Trophoblast cell (in vitro differentiated cells and primary cell): ENCODE data around the gene ZNF473.
"Not testable (repeated sequence)": the region's sequence is repeated elsewhere in the genome, so short reads cannot be mapped to it uniquely, and the experiment has no call there.

Source experiments
- DNase-seq, 2 donors: peaks; one replicate each; pipeline ENCODE4 v3.0.0-alpha.2; 2016
- H2AFZ ChIP-seq: 2 replicates; pipeline ENCODE4 v1.6.1; 2013; ENCODE audit warnings: low read length, moderate library complexity, mild to moderate bottlenecking; ENCODE audit not compliant: insufficient read depth, poor library complexity
- H2AK5ac ChIP-seq: 2 replicates; pipeline ENCODE4 v1.6.1; 2013; ENCODE audit warnings: mild to moderate bottlenecking, low read length
- H2BK120ac ChIP-seq: 2 replicates; pipeline ENCODE4 v1.6.1; 2013; ENCODE audit warnings: low read length, mild to moderate bottlenecking, moderate library complexity; ENCODE audit not compliant: insufficient read depth, poor library complexity
- H2BK12ac ChIP-seq: 2 replicates; pipeline ENCODE4 v1.6.1; 2013; ENCODE audit warnings: mild to moderate bottlenecking, low read length, moderate library complexity
- H2BK5ac ChIP-seq: 2 replicates; pipeline ENCODE4 v1.6.1; 2013; ENCODE audit warnings: low read length, low read depth, moderate library complexity, mild to moderate bottlenecking; ENCODE audit not compliant: poor library complexity
- H3K14ac ChIP-seq: 2 replicates; pipeline ENCODE4 v1.6.1; 2013; ENCODE audit warnings: mild to moderate bottlenecking, low read length
- H3K18ac ChIP-seq: 2 replicates; pipeline ENCODE4 v1.6.1; 2013; ENCODE audit warnings: mild to moderate bottlenecking, low read length
- H3K23ac ChIP-seq: 2 replicates; pipeline ENCODE4 v1.6.1; 2013; ENCODE audit warnings: low read length
- H3K27ac ChIP-seq: 2 replicates; pipeline ENCODE4 v1.5.1; 2013; ENCODE audit warnings: low read depth, mild to moderate bottlenecking, inconsistent platforms, low read length, moderate library complexity
- H3K27me3 ChIP-seq: 2 replicates; pipeline ENCODE4 v1.6.1; 2013; ENCODE audit warnings: inconsistent platforms, mild to moderate bottlenecking, low read length, moderate library complexity; ENCODE audit not compliant: insufficient read depth
- H3K36me3 ChIP-seq, 2 experiments: 1 replicate in 1 of 2; 2 replicates in 1 of 2; pipeline ENCODE4 v1.6.1; 2013; ENCODE audit warnings: low read length in 2 of 2, mild to moderate bottlenecking in 2 of 2, moderate library complexity in 1 of 2; ENCODE audit not compliant: insufficient read depth in 2 of 2, control insufficient read depth in 1 of 2
- H3K4ac ChIP-seq: 2 replicates; pipeline ENCODE4 v1.6.1; 2013; ENCODE audit warnings: low read depth, mild to moderate bottlenecking, low read length, moderate library complexity
- H3K4me1 ChIP-seq, 2 experiments: 1 replicate in 1 of 2; 2 replicates in 1 of 2; pipeline ENCODE4 v1.6.1; 2013; ENCODE audit warnings: low read length in 2 of 2, mild to moderate bottlenecking in 2 of 2, moderate library complexity in 1 of 2; ENCODE audit not compliant: insufficient read depth in 2 of 2, control insufficient read depth in 1 of 2
- H3K4me2 ChIP-seq: 2 replicates; pipeline ENCODE4 v1.6.1; 2013; ENCODE audit warnings: inconsistent platforms, mild to moderate bottlenecking, low read length, moderate library complexity
- H3K4me3 ChIP-seq: 2 replicates; pipeline ENCODE4 v1.5.1; 2013; ENCODE audit warnings: mild to moderate bottlenecking, low read depth, low read length, inconsistent platforms
- H3K79me1 ChIP-seq: one replicate; pipeline ENCODE4 v1.6.1; 2013; ENCODE audit warnings: low read length
- H3K79me2 ChIP-seq: 2 replicates; pipeline ENCODE4 v1.6.1; 2013; ENCODE audit warnings: low read length, mild to moderate bottlenecking; ENCODE audit not compliant: control insufficient read depth, insufficient read depth, poor library complexity
- H3K9ac ChIP-seq: 2 replicates; pipeline ENCODE4 v1.6.1; 2013; ENCODE audit warnings: mild to moderate bottlenecking, low read length
- H3K9me3 ChIP-seq: 2 replicates; pipeline ENCODE4 v1.6.1; 2013; ENCODE audit warnings: low read depth, mild to moderate bottlenecking, control low read depth, inconsistent platforms, low read length; ENCODE audit not compliant: insufficient read depth
- H4K12ac ChIP-seq: 2 replicates; pipeline ENCODE4 v1.6.1; 2013; ENCODE audit warnings: low read depth, mild to moderate bottlenecking, low read length, moderate library complexity
- H4K8ac ChIP-seq: 2 replicates; pipeline ENCODE4 v1.6.1; 2013; ENCODE audit warnings: low read depth, mild to moderate bottlenecking, low read length, moderate library complexity
- H4K91ac ChIP-seq: one replicate; pipeline ENCODE4 v1.6.1; 2013; ENCODE audit warnings: low read depth, mild to moderate bottlenecking, low read length, moderate library complexity
- WGBS: extraction: QIAGEN DNeasy Blood & Tissue Kit; methylation state at CpG from one replicate; pipeline ENCODE4 v1.1.7; 2013; ENCODE audit warnings: missing lambda C conversion rate; ENCODE audit not compliant: insufficient read length, insufficient coverage; ENCODE audit errors: extremely low coverage; 5-methylcytosine and 5-hydroxymethylcytosine counted together

The ZNF473 gene

DNA sequence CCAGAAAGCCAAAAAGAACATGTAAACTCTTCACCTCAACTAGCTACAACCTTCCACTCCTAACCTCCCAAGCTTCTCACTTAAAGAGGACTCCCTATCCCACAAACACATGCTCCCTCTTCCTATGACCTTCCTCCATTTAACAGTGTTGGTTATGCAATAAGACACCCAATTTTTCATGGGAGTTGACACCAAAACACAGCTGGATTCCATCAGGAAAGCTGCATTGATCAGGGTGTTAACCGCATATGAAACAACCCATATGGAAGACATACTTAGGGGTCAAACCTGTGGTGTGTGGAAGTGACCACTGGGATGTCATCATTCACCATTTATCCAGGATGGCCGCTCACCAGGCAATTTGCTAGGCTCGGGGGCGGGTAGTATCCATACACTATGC lies 21.9 kb downstream of the ZNF473 start:
- Histone ChIP-seq H3K4me3 (no peak overlapping the region), H2AFZ (no peak overlapping the region), H3K4me1 (no peaks in the 10 kb centered on the region), H2BK120ac (no peak overlapping the region), H3K36me3 (peaks cover 38 to 48% of the 10 kb centered on the region in 2 experiments), H2BK12ac (no peak overlapping the region), H4K91ac (no peak overlapping the region), H4K12ac (no peak overlapping the region), H3K23ac (no peak overlapping the region), H3K27ac (no peak overlapping the region), H3K79me2 (no peaks in the 10 kb centered on the region), H3K27me3 (no peaks in the 10 kb centered on the region), H3K4me2 (no peak overlapping the region), H3K79me1 (no peaks in the 10 kb centered on the region), H3K18ac (no peak overlapping the region), H4K8ac (no peak overlapping the region), H2AK5ac (no peak overlapping the region), H3K9ac (no peak overlapping the region), H2BK5ac (no peak overlapping the region), H3K9me3 (peaks cover 47% of the 10 kb centered on the region), H3K14ac (no peak overlapping the region), H3K4ac (no peak overlapping the region)
- DNase-seq, result no peak
- WGBS, result no CpG with 5 or more reads among the region's 4 CpGs

DNA sequence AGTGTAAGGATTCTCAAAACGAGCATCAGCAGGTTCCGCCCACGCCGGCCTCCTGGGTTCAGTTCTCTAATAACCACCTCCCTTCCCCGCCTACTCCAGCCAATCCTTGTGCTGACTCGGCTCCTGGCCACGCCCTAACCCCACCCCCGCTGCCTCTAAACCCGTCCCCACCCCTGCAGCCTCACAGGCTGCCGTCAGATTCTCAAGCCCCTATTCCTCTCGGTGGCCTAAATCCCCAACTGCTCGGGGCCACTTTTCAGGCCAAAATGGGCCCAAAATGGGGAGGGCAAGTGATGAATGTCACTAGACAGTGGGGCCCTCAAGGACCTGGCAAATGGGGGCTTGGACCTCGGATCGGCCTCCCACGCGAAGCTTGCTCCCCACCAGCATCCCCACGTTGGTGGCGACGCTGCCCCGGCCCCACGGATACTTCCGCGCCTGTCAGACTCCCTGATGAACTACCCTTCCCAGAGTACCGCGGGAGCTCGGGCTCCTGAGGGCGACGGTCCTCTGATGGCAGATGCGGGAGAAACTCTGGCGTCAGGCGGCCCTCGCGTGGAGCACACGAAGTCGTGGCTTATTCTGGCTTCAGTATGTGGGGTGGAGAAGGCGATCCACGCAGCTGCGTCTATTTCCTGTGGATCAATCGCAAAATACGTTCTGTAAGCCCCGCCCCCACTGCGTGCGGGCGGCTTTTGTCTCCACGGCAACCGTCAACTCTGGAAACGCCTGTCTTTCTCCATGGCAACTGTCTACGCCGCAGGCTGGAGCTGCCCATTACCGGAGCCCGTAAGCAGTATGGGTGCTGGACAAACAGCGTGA lies 24.8 kb downstream of the ZNF473 start:
- H3K27me3 ChIP-seq, result no peaks in the 10 kb centered on the region
- H4K12ac ChIP-seq, result no peak overlapping the region
- peaks cover 30% of the 10 kb centered on the region for H3K9me3 ChIP-seq
- H3K4me3 ChIP-seq, result peak overlapping the region; percentile 47
- H3K4ac ChIP-seq, result no peak overlapping the region
- no peak overlapping the region for H4K8ac ChIP-seq
- H3K36me3 ChIP-seq, result peaks cover 16 to 21% of the 10 kb centered on the region in 2 experiments
- H3K4me1 ChIP-seq, result no peaks in the 10 kb centered on the region
- H2BK120ac ChIP-seq, result no peak overlapping the region
- H2AFZ ChIP-seq, result no peak overlapping the region
- H2AK5ac ChIP-seq, result no peak overlapping the region
- peak; percentile 92 to 97 for DNase-seq
- H3K18ac ChIP-seq, result no peak overlapping the region
- no peaks in the 10 kb centered on the region for H3K79me2 ChIP-seq
- H3K27ac ChIP-seq, result no peak overlapping the region
- H3K14ac ChIP-seq, result no peak overlapping the region
- H3K4me2 ChIP-seq, result peak overlapping the region; percentile 75
- no peak overlapping the region for H2BK5ac ChIP-seq
- no peak overlapping the region for H2BK12ac ChIP-seq
- H3K23ac ChIP-seq, result no peak overlapping the region
- no peaks in the 10 kb centered on the region for H3K79me1 ChIP-seq
- no peak overlapping the region for H3K9ac ChIP-seq
- WGBS, result no CpG with 5 or more reads among the region's 52 CpGs
- H4K91ac ChIP-seq, result no peak overlapping the region

DNA sequence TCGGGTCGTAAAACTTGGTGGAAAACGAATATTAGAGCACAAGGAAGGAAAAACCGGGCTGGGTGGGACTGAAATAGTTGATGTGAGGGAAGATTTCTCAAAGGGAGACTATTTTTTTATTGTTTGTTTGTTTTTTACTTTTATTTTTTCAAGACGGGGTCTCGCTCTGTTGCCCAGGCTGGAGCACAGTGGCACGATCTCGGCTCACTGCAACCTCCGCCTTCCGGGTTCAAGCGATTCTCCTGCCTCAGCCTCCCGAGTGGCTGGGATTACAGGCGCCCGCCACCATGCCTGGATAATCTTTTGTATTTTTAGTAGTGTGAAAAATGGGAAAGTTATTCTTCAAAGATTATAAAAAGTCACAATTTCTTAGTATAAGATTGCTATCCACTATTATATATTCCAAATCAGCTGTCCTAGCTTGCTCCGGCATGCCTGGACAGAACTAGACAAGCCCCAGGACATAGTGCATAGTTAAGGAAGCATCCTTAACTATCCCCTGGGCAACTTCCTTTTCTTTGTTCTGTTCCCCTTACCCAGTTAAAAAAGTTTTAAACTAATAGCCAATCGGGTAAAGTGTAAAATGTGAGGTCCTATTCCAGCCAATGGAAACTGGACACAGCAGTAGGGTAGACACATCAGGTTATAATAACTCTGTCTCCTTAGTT lies 25.6 kb downstream of the ZNF473 start:
- no CpG with 5 or more reads among the region's 16 CpGs for WGBS
- not testable (repeated sequence) for H3K79me1 ChIP-seq, H3K9ac ChIP-seq

DNA sequence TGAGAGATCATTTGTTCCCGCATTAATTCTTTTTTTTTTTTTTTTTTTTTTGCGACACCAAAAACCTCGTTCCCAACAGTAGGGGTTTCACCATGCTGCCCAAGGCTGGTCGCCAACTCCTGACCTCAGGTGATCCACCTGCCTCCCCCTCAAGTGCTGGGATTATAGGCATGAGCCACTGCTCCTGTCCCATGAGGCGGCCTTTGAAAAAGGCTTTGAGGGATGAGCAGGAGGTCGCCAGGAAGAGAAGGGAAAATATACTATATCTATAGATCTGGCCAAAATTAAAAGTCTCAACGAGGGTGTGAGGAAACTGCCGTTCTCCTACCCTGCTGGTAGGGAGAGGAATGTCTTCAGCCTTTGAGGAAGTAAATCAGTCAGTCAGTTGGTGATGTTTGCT lies 26.2 kb downstream of the ZNF473 start:
- H3K14ac ChIP-seq, result no peak overlapping the region
- no peak overlapping the region for H4K12ac ChIP-seq
- no peak overlapping the region for H3K4me3 ChIP-seq
- H2BK120ac ChIP-seq, result no peak overlapping the region
- H2AFZ ChIP-seq, result no peak overlapping the region
- H4K91ac ChIP-seq, result no peak overlapping the region
- no peaks in the 10 kb centered on the region for H3K79me2 ChIP-seq
- H3K23ac ChIP-seq, result no peak overlapping the region
- peak in 1 of 2 donors; percentile 61 for DNase-seq
- H3K9me3 ChIP-seq, result peaks cover 18% of the 10 kb centered on the region
- no peaks in the 10 kb centered on the region for H3K27me3 ChIP-seq
- H3K9ac ChIP-seq, result no peak overlapping the region
- no peaks in the 10 kb centered on the region for H3K4me1 ChIP-seq
- no peak overlapping the region for H3K4ac ChIP-seq
- H4K8ac ChIP-seq, result no peak overlapping the region
- H2BK5ac ChIP-seq, result no peak overlapping the region
- peaks cover 2 to 8% of the 10 kb centered on the region in 2 experiments for H3K36me3 ChIP-seq
- no peak overlapping the region for H2BK12ac ChIP-seq
- H3K18ac ChIP-seq, result no peak overlapping the region
- H2AK5ac ChIP-seq, result no peak overlapping the region
- no peaks in the 10 kb centered on the region for H3K79me1 ChIP-seq
- no peak overlapping the region for H3K4me2 ChIP-seq
- no CpG with 5 or more reads among the region's 8 CpGs for WGBS
- H3K27ac ChIP-seq, result no peak overlapping the region

More for the DNA sequence above, 25.6 kb downstream of the ZNF473 start:
- H3K23ac ChIP-seq, H4K91ac ChIP-seq, H3K27ac ChIP-seq, H2BK120ac ChIP-seq, H2BK5ac ChIP-seq, H3K79me2 ChIP-seq, H3K14ac ChIP-seq, H3K4ac ChIP-seq, H2AFZ ChIP-seq, H2AK5ac ChIP-seq, H4K8ac ChIP-seq, H3K27me3 ChIP-seq, H4K12ac ChIP-seq, H2BK12ac ChIP-seq, H3K4me1 ChIP-seq, H3K18ac ChIP-seq, H3K4me3 ChIP-seq: not testable (repeated sequence)
- peaks cover 23% of the 10 kb centered on the region for H3K9me3 ChIP-seq
- DNase-seq, result peak in 1 of 2 donors; percentile 18
- H3K4me2 ChIP-seq, result peak overlapping the region; percentile 75
- peaks cover 8 to 14% of the 10 kb centered on the region in 2 experiments for H3K36me3 ChIP-seq
